GM20000 (cell line): ENCODE measurements around the gene STARD7.
"Not testable (repeated sequence)": the region's sequence is repeated elsewhere in the genome, so short reads cannot be mapped to it uniquely, and the experiment has no call there.

Experiments
- DNase-seq: peaks from one replicate; pipeline ENCODE4 v3.0.0; 2012; ENCODE audit warnings: low spot score
- CTCF ChIP-seq: IDR thresholded peaks from 2 replicates; pipeline ENCODE4 v1.5.1; 2012; ENCODE audit warnings: mild to moderate bottlenecking, control low read depth; ENCODE audit errors: extremely low read depth, missing control alignments

Gene STARD7

GRCh38 chr2:96170626-96171025 is 38.0 kb downstream of the STARD7 start:
- TF ChIP-seq CTCF, result no peak
- no peak for DNase-seq

DNA sequence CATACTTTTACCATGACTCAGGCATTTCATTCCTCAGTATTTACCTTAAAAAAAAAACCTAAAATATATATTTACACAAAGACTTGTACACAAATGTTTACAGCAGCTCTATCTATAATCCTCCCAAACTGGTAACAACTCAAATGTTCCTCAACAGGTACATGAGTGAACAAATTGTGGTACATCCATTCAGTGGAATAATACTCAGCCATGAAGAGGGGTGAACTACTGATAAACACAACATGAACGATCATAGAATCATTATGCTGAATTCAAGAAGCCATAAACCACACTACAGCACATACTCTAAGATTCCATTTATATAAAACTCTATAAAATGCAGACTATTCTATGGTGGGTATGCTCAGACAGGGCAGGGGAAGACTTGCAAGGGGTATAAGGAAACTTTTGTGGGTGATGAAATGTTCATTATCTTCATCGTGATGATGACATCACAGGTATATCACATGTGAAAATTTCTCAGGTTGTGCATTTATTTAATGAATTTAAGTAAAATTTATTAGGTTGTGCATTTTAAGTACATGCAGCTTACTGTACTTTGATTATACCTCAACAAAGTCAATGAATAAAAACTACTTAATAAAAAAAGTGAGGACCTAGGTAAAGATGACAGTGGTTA is 38.6 kb downstream of the STARD7 start:
- no peak for TF ChIP-seq CTCF
- no peak for DNase-seq

GRCh38 chr2:96167407-96168013 is 41.1 kb downstream of the STARD7 start:
- no peak for TF ChIP-seq CTCF
- no peak for DNase-seq

- no peak for TF ChIP-seq CTCF
- peak; percentile 81 for DNase-seq
Measured at GRCh38 chr2:96164459-96165184, 44.0 kb downstream of the STARD7 start.

GRCh38 chr2:96163768-96164429 is 44.7 kb downstream of the STARD7 start:
- no peak for TF ChIP-seq CTCF
- peak; percentile 70 for DNase-seq

DNA sequence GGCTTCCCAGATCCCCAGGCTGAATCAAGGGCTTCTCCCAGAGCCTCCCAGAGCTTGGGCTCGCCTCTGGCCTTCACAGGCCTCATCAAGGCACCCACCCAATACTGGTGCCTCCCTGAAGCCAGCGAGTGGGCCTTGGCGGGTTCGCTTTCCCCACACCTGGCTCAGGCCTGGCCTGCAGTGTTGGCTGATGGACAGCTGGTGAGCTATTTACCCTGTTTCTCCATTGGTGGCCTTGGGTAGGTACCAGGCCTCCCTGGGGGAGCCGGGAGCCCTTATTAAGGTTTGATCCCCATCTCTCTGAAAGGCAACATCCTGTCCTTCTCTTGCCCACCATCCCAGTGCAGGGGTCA is 45.2 kb downstream of the STARD7 start:
- DNase-seq, result no peak
- TF ChIP-seq CTCF, result no peak

GRCh38 chr2:96161898-96162297 is 46.7 kb downstream of the STARD7 start:
- DNase-seq, result no peak
- TF ChIP-seq CTCF, result no peak

GRCh38 chr2:96160366-96160765 is 48.3 kb downstream of the STARD7 start:
- not testable (repeated sequence) for DNase-seq
